GM21367 (cell line): Measurements from ENCODE around the gene SLC44A5.

Experiments
- ATAC-seq: cut with Tn5 transposase; IDR thresholded peaks from one replicate; pipeline ENCODE4 v1.9.1; 2021; ENCODE audit not compliant: unreplicated experiment

The SLC44A5 gene

DNA sequence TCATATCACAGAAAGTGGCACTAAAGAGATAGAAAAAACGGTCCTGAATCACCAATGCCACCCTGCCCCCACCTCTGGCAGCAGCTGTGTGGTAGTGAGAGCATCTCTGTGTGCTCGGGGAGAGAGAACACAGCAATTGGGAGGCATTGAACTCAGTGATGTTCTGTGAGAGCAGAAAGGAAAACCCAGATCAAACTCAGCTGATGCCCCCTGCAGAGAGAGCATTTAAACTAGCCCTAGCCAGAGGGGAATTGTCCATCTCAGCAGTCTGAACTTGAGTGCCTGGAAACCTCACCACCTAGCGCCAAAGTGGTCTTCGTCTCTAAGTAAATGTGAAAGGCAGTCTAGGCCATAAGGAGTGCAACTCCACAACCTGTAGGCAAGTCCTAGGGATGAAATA, 21.3 kb downstream of the SLC44A5 start:
- no peak for ATAC-seq

- no peak for ATAC-seq
These were observed 22.0 kb downstream of the SLC44A5 start for GRCh38 chr1:75588779-75589475.

- no peak for ATAC-seq
These were observed 23.2 kb downstream of the SLC44A5 start for GRCh38 chr1:75587692-75588091.

- no peak for ATAC-seq
These were observed 27.6 kb downstream of the SLC44A5 start for GRCh38 chr1:75583282-75583681.

DNA sequence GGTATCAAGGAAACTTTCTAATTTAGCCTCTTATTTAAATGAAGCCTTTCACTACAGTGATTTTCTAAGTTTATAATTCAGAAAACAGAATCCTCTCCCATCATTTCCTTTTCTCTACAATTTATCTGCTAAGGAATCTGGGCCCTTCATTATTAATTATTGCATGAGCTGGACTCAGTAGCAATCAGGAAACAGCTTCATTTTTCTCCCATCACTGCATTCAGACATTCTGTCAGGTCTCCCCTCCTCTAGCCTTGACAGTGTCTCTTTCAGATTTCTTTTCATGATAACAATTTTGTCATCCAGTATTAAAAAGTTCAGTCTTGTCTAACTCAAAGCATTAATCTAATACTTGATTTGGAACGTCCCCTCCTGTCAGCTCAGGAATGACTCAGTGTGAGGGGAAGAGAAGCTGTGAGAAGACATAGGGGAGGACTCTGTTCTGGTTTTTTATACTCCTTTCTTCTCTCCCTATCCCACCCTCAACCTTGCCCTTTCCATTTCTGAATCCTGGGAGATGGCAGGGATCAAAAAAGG, 28.1 kb downstream of the SLC44A5 start:
- ATAC-seq, result no peak

DNA sequence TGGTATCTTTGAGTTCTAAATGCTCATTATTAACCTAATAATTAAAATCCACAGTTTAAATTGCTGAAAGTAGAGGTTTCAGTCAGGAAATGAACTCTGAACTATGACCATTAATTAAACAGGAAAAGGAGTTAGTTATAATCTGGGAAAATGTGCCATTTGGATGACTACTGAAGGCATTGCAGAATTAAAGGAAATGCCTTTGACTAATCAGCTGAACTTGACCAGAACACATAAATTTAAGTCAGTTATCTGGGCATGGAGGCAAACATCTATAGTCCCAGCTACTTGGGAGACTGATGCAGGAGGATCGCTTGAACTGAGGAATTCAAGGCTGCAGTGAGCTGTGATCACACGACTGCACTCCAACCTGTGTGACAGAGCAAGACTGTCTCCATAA, 31.9 kb downstream of the SLC44A5 start:
- ATAC-seq, result no peak

- no peak for ATAC-seq
These were observed 35.1 kb downstream of the SLC44A5 start for GRCh38 chr1:75575837-75576236.

- ATAC-seq, result no peak
These were observed 43.7 kb downstream of the SLC44A5 start for GRCh38 chr1:75567191-75567590.

DNA sequence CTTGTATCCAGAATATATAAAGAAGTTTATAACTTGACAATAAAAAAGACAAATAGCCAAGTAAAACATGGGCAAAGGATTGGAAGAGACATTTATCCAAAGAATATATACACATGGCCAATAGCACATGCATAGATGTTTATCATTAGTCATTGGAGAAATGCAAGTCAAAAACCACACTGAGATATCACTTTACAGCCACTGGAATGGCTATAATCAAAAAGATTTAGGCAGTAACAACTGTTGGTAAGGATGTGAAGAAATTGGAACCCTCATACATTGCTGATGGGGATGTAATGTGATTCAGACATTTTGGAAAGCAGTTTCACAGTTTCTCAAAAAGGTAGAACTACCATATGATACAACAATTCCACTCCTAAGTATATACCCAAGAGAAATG, 51.1 kb downstream of the SLC44A5 start:
- ATAC-seq, result no peak

GRCh38 chr1:75559136-75559535, 51.8 kb downstream of the SLC44A5 start:
- no peak for ATAC-seq

DNA sequence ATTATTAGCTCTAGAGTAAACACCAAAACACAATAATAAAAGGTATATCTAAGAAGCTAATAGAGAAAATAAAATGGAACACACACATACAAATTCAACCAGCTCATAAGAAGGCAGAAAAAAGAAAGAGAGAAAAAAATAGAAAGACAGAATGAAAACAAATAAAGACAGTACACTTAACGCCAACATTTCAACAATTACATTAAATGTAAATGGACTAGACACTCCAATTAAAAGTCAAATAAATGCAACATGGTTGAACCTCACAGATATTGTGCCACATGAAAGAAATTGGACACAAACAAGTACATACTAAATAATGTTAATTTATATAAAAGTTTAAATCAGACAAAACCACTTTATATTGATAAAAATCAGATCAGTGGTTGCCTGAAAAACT, 56.0 kb downstream of the SLC44A5 start:
- ATAC-seq, result no peak

GRCh38 chr1:75554181-75554580, 56.7 kb downstream of the SLC44A5 start:
- ATAC-seq, result no peak

DNA sequence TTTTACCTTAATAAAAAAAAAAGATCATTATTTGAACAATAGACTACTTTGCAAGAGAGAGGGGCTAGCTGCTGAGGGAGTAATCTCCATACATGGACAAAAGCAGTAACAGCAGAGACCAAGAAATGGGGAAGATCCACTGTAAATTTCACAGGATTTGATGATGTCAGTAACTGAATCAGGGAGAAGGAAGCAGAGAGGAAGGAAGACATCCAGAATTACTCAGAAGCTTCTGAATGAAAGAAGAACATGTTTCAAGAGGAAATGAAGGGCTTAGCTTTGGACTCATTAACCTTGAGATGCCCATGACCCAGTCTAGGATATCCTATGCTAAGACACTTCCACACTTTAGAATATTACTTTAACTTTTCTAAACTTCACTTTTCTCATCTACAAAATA, 60.4 kb downstream of the SLC44A5 start:
- no peak for ATAC-seq

DNA sequence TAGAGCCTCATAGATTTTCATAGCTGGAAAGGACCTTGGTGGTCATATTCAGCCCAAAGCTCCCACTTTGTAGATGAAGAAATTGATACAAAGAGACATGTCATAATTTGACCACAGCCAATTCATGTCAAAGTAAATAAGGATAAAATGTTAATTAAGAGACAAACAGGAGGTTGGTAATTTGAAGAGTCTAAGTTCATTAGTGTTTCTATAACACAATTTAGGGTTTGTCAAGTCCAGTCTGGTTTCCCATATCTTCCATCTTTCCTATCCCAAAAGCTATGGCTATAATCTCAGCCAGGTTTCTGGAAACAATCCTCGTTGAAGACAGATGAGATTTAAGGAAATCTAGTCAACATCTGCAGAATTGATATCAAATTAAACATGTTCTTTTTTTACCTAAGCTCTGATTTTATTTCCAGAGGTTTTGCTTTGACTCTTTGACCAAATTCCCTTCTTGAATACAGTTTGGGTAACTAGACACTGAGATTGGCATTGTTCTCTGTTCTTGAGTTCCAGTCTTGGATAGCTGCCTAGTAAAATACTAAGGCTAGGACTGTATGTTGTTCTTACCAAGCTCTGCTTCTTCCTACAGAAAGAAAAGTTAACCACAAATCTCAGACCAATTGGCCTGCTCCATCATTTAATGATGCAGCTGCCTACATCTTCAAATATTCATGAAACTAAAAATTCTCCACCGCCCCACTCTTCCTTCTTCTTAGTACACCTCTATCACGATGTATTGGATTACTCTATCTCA, 62.0 kb downstream of the SLC44A5 start:
- ATAC-seq, result no peak

DNA sequence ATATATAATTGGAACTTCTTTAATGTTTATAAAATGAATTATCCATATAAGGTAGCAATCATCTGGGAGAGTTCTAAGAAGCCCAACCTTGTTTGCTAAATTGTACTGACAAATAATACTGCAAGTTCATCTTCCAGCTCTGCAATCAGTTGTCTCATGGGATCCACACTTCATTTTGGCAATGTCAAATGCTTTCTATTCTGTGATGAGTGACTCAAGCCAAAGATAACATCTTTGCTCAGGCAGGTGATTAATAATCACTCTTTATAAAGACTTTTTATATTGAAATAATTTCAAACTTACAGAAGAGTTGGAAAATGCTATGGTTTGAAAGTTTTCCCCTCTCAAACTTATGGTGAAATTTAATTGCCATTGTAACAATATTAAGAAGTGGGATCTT, 67.2 kb downstream of the SLC44A5 start:
- ATAC-seq, result no peak

GRCh38 chr1:75542818-75543570, 67.9 kb downstream of the SLC44A5 start:
- ATAC-seq, result no peak

- no peak for ATAC-seq
These were observed 71.4 kb downstream of the SLC44A5 start for GRCh38 chr1:75539230-75540116.

GRCh38 chr1:75533085-75533484, 77.8 kb downstream of the SLC44A5 start:
- ATAC-seq, result no peak

DNA sequence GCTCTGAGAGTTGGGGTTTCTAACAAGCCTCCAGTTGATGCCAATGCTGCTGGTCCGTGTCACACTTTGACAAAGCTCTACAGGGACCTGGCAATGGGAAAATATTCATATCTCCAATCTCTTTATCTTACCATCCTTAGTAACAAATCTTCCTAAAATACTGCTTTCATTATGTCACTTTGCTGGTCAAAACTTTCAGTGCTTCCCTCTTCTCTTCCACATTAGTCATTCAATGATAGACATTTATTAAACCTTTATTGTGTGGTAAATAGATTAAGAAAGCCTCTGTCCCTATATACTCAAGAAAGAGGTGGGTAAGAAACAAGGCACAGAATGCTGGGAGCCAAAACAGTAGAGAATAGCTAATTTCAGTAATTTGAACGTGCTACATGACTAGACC, 79.3 kb downstream of the SLC44A5 start:
- ATAC-seq, result no peak

DNA sequence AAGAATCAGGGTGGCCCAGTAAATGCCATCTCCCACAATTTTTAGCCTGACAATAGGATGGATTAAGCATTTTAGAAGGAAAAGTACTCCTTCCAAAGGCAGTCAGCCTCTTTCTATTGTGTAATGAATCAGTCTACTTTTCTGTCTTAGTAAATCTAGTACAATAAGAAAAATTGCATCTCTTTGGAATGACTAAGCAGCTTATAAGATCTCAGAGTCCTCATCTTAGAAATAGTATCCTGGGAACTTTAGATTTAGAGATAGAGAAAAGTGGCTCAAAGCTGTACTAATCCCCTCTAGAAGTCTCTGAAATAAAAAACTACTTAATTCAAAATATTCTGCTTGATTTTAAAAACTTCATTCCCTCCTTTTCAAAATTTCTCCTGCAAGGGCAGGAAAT, 81.4 kb downstream of the SLC44A5 start:
- ATAC-seq, result no peak

- ATAC-seq, result no peak
These were observed 82.9 kb downstream of the SLC44A5 start for GRCh38 chr1:75528001-75528400.
